Breast epithelium (tissue), 4 donors: Measurements from ENCODE around the gene TCEAL4. TPM values are rescaled to one million over a fixed set of nuclear protein-coding genes. Genes with fewer than 3 reads are reported as not detected.

Experiments
- DNase-seq, 2 donors: peaks; one replicate each; pipeline ENCODE4 v3.0.0-alpha.2; 2019; ENCODE audit warnings: low spot score in 2 of 2
- H3K27ac ChIP-seq, 2 donors: fragments of 200-600 bp; sonication (generic) in 1 of 2; one replicate each; pipeline ENCODE4 v1.5.1; 2016 to 2019; ENCODE audit warnings: mild to moderate bottlenecking in 1 of 2
- H3K27me3 ChIP-seq, 2 donors: fragments of 200-600 bp; sonication (generic) in 1 of 2; one replicate each; pipeline versions ENCODE4 v1.5.1 to v1.6.0; 2017 to 2019; ENCODE audit warnings: control low read depth in 1 of 2, mild to moderate bottlenecking in 1 of 2
- H3K36me3 ChIP-seq: fragments of 200-600 bp; one replicate; pipeline ENCODE4 v1.5.1; 2019
- H3K4me1 ChIP-seq, 2 donors: fragments of 200-600 bp; sonication (generic); one replicate each; pipeline ENCODE4 v1.5.1; 2016 to 2019; ENCODE audit warnings: control low read depth in 1 of 2
- H3K4me3 ChIP-seq, 3 donors: fragments of 200-600 bp; sonication (generic); 1 replicate in 2 of 3; 2 replicates in 1 of 3; pipeline ENCODE4 v1.5.1; 2016 to 2019; ENCODE audit warnings: mild to moderate bottlenecking in 3 of 3, moderate library complexity in 2 of 3
- H3K9me3 ChIP-seq, 2 donors: fragments of 200-600 bp; sonication (generic) in 1 of 2; one replicate each; pipeline ENCODE4 v1.5.1; 2016 to 2019; ENCODE audit warnings: control low read depth in 1 of 2
- POLR2A ChIP-seq: fragments of 450-650 bp; IDR thresholded peaks from one replicate; pipeline ENCODE4 v1.6.1; 2016; ENCODE audit warnings: antibody characterized with exemption, mild to moderate bottlenecking, moderate library complexity
- POLR2AphosphoS5 ChIP-seq, 3 donors: sonication (generic); formaldehyde crosslinking; IDR thresholded peaks; one replicate each; pipeline ENCODE4 v1.6.1; 2017; ENCODE audit warnings: antibody characterized with exemption in 3 of 3
- intact Hi-C: fragments of 100-400 bp; cut with DNase I; formaldehyde crosslinking; loops from one replicate; pipeline ENCODE4 v1.15.1; 2023; ENCODE audit warnings: low total_unique reads
- total RNA-seq, 3 donors: library from RNA; depleted of rRNA; stranded (reverse); fragments of >200 nt; gene quantifications; one replicate each; pipeline ENCODE4 v1.1.0, GENCODE V29; 2016
- TF ChIP-seq, protein P1 (sequence below), 3 donors: fragments of 450-650 bp; IDR thresholded peaks; one replicate each; pipeline ENCODE4 v1.5.1; 2016 to 2017; ENCODE audit warnings: antibody characterized with exemption in 3 of 3, mild to moderate bottlenecking in 3 of 3, moderate library complexity in 3 of 3

TCEAL4 gene
- total RNA-seq, 3 donors from 2014 or later, result 99.9 to 216 (median 113) TPM

GRCh38 chrX:103607364-103608305 is 22.3 kb downstream of the TCEAL4 start, which contains the start of gene TCEAL3:
TCEAL3 (plus strand) TSS chrX:103607963; CDS start chrX:103609065, 1,102 bp downstream.
- Histone ChIP-seq H3K4me1 (no peaks in the 10 kb centered on the region), H3K36me3 (no peaks in the 10 kb centered on the region), H3K4me3 (peak within 1 kb of the TSS; percentile 65 to 79 (median 67)), H3K27me3 (peaks cover 0 to 51% of the 10 kb centered on the region in 2 donors), H3K9me3 (no peaks in the 10 kb centered on the region), H3K27ac (peak within 1 kb of the TSS; percentile 92 to 95)
- DNase-seq, result peak; percentile 60 to 65
- intact Hi-C loops, result no loop called here
- TF ChIP-seq POLR2AphosphoS5 (IDR thresholded peaks at IDR 0.05), result peak in 1 of 3 donors; percentile 61
- TF ChIP-seq, protein P1, sequence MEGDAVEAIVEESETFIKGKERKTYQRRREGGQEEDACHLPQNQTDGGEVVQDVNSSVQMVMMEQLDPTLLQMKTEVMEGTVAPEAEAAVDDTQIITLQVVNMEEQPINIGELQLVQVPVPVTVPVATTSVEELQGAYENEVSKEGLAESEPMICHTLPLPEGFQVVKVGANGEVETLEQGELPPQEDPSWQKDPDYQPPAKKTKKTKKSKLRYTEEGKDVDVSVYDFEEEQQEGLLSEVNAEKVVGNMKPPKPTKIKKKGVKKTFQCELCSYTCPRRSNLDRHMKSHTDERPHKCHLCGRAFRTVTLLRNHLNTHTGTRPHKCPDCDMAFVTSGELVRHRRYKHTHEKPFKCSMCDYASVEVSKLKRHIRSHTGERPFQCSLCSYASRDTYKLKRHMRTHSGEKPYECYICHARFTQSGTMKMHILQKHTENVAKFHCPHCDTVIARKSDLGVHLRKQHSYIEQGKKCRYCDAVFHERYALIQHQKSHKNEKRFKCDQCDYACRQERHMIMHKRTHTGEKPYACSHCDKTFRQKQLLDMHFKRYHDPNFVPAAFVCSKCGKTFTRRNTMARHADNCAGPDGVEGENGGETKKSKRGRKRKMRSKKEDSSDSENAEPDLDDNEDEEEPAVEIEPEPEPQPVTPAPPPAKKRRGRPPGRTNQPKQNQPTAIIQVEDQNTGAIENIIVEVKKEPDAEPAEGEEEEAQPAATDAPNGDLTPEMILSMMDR (IDR thresholded peaks at IDR 0.05), result no peak
- no peak for TF ChIP-seq POLR2A

- no peaks in the 10 kb centered on the region for H3K36me3 ChIP-seq
- H3K4me1 ChIP-seq, result no peaks in the 10 kb centered on the region
- peak overlapping the region; percentile 65 to 79 (median 67) for H3K4me3 ChIP-seq
- no peak for DNase-seq
- peak overlapping the region; percentile 92 to 95 for H3K27ac ChIP-seq
- intact Hi-C loops, result no loop called here
- H3K27me3 ChIP-seq, result peaks cover 0 to 45% of the 10 kb centered on the region in 2 donors
- TF ChIP-seq POLR2AphosphoS5 (IDR thresholded peaks at IDR 0.05), result no peak
- no peaks in the 10 kb centered on the region for H3K9me3 ChIP-seq
Measured at GRCh38 chrX:103608306-103608963, 23.1 kb downstream of the TCEAL4 start.

DNA sequence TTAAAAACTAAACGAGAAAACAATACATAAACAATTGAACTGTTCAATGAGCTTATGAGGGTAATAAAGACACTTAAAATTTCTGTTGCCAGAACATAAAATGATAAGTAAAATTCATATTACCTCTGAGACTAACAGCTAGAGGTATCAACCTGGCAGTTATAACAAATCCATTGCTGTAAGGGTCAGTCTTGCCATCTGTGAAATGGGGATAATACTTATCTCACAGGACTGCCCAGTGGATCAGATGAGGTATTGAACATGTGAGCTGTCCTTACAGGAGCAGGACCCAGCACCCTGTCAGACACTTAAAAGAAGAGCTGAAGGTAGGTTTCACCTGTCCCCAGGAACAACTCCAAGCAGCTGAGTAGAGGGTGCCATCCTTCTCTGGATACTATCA is 25.0 kb downstream of the TCEAL4 start:
- Histone ChIP-seq H3K4me3 (no peak overlapping the region), H3K4me1 (no peaks in the 10 kb centered on the region), H3K9me3 (no peaks in the 10 kb centered on the region), H3K36me3 (no peaks in the 10 kb centered on the region), H3K27ac (no peak overlapping the region), H3K27me3 (peaks cover 0 to 30% of the 10 kb centered on the region in 2 donors)
- DNase-seq, result no peak
- TF ChIP-seq POLR2AphosphoS5 (IDR thresholded peaks at IDR 0.05) (no peak), POLR2A (no peak)
- TF ChIP-seq, protein P1 (IDR thresholded peaks at IDR 0.05), result no peak
- intact Hi-C loops, result no loop called here

DNA sequence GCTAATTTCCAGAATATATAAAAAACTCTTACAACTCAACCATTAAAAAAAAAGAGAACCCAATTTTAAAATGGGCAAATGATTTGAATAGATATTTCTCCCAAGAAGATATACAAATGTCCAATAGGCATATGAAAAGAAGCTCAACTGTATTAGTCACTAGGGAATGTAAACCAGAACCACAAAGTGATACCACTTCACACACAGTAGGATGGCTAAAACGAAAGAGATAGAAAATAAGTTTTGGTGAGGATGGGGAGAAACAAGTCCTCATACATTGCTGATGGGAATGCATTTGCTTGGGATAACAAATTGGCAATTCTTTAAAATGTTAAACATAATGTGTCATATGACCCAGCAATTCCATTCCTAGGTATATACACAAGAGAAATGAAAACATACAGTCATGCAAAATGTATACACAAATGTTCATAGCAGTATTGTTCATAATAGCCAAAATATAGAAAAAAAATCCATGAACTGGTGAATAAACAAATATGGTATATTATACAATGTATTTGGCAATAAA is 28.1 kb downstream of the TCEAL4 start:
- no peak for DNase-seq
- no peak for TF ChIP-seq POLR2AphosphoS5 (IDR thresholded peaks at IDR 0.05)
- TF ChIP-seq, protein P1 (IDR thresholded peaks at IDR 0.05), result no peak
- no peak for TF ChIP-seq POLR2A
- Histone ChIP-seq H3K27ac (no peak overlapping the region), H3K4me3 (no peak overlapping the region), H3K27me3 (peaks cover 0 to 9% of the 10 kb centered on the region in 2 donors), H3K4me1 (no peaks in the 10 kb centered on the region), H3K9me3 (no peaks in the 10 kb centered on the region), H3K36me3 (no peaks in the 10 kb centered on the region)
- intact Hi-C loops, result no loop called here

- intact Hi-C loops, result no loop called here
- no peaks in the 10 kb centered on the region for H3K36me3 ChIP-seq
- H3K4me1 ChIP-seq, result no peaks in the 10 kb centered on the region
- H3K27ac ChIP-seq, result no peak overlapping the region
- H3K4me3 ChIP-seq, result no peak overlapping the region
- TF ChIP-seq, protein P1 (IDR thresholded peaks at IDR 0.05), result no peak
- no peak for TF ChIP-seq POLR2AphosphoS5 (IDR thresholded peaks at IDR 0.05)
- no peak for TF ChIP-seq POLR2A
- DNase-seq, result no peak
- H3K27me3 ChIP-seq, result no peaks in the 10 kb centered on the region
- H3K9me3 ChIP-seq, result no peaks in the 10 kb centered on the region
Measured at GRCh38 chrX:103614999-103615398, 29.7 kb downstream of the TCEAL4 start.
